GM12891 (cell line): ENCODE results near the gene CEP72.

Experiments
- POLR2A ChIP-seq: IDR thresholded peaks from 2 replicates; pipeline ENCODE4 v1.6.1; 2011; ENCODE audit warnings: low read depth, low read length, control low read depth
- POLR2AphosphoS5 ChIP-seq: IDR thresholded peaks from 2 replicates; pipeline ENCODE4 v1.6.1; 2011; ENCODE audit warnings: low read depth, low read length, control low read depth
- TAF1 ChIP-seq: IDR thresholded peaks from 2 replicates; pipeline ENCODE4 v1.6.1; 2011; ENCODE audit warnings: low read depth, low read length, control low read depth

- TF ChIP-seq POLR2A, result no peak
- TF ChIP-seq TAF1, result no peak
- no peak for TF ChIP-seq POLR2AphosphoS5
These were observed 65.3 kb downstream of the CEP72 start for GRCh38 chr5:677131-678101.
